Adrenal gland (tissue), 12 donors: ENCODE data around the gene RNF25. TPM values are rescaled to one million over a fixed set of nuclear protein-coding genes. Genes with fewer than 3 reads are reported as not detected.
A peak's percentile ranks its signal among the peaks of the same experiment; 100 is the strongest.

ENCODE experiments used
- DNase-seq, 7 donors: peaks; one replicate each; pipeline ENCODE4 v3.0.0-alpha.2; 2019 to 2020
- H3K27ac ChIP-seq, 5 donors: fragments of 200-600 bp; sonication (generic) in 4 of 5; 1 replicate in 3 of 5; 2 replicates in 2 of 5; pipeline versions ENCODE4 v1.5.1 to v1.8.0; 2016 to 2020; ENCODE audit warnings: mild to moderate bottlenecking in 1 of 5
- H3K27me3 ChIP-seq: fragments of 200-600 bp; 2 replicates; pipeline ENCODE4 v1.8.0; 2021
- H3K36me3 ChIP-seq, 2 donors: fragments of 200-600 bp; replicated peaks in 1 of 2; 1 replicate in 1 of 2; 2 replicates in 1 of 2; pipeline versions ENCODE4 v1.5.1 to v1.8.0; 2018 to 2022
- H3K4me1 ChIP-seq, 2 donors: fragments of 200-600 bp; replicated peaks in 1 of 2; 1 replicate in 1 of 2; 2 replicates in 1 of 2; pipeline versions ENCODE4 v1.5.1 to v1.8.0; 2018 to 2021
- H3K4me3 ChIP-seq, 4 donors: fragments of 200-600 bp; sonication (generic) in 3 of 4; one replicate each; pipeline ENCODE4 v1.5.1; 2016 to 2018
- H3K9me3 ChIP-seq, 3 donors: fragments of 200-600 bp; sonication (generic) in 1 of 3; replicated peaks in 1 of 3; 1 replicate in 2 of 3; 2 replicates in 1 of 3; pipeline versions ENCODE4 v1.5.1 to v1.8.0; 2016 to 2021
- CTCF ChIP-seq, 6 experiments: fragments of 450-650 bp in 4 of 6; fragments of 200-600 bp in 2 of 6; sonication (generic) in 1 of 6; IDR thresholded peaks; 1 replicate in 5 of 6; 2 replicates in 1 of 6; pipeline versions ENCODE4 v1.5.1 to v1.8.0; 2016 to 2021; ENCODE audit warnings: antibody characterized with exemption in 6 of 6, mild to moderate bottlenecking in 2 of 6, moderate library complexity in 1 of 6
- POLR2A ChIP-seq, 2 donors: fragments of 450-650 bp; IDR thresholded peaks; one replicate each; pipeline ENCODE4 v1.6.1; 2017; ENCODE audit warnings: antibody characterized with exemption in 2 of 2, mild to moderate bottlenecking in 2 of 2, moderate library complexity in 1 of 2
- WGBS, 4 donors: extraction: QIAGEN DNeasy Blood & Tissue Kit in 2 of 4; methylation state at CpG; one replicate each; pipeline versions ENCODE4 v1.1.5 to v1.1.7; 2013 to 2017; 5-methylcytosine and 5-hydroxymethylcytosine counted together
- intact Hi-C, 2 donors: fragments of 100-400 bp; cut with DNase I; formaldehyde crosslinking; loops; one replicate each; pipeline versions ENCODE4 v1.14.1 to v1.15.0; 2022 to 2023
- polyA plus RNA-seq, 3 donors: library from polyadenylated mRNA; stranded (reverse); fragments of 200-250 nt in 2 of 3; fragments of 350-450 nt in 1 of 3; fragmentation: Illumina TruSeq in 1 of 3; extraction: RNeasy Lipid Tissue Mini Kit (QIAGEN cat#74804) in 1 of 3; gene quantifications; one replicate each; pipeline ENCODE4 v1.2.3, GENCODE V29; 2013 to 2014
- total RNA-seq, 9 donors: library from RNA; depleted of rRNA in 4 of 9; stranded (reverse); fragments of >200 nt in 4 of 9; fragments of 120-200 nt in 1 of 9; fragmentation: NEBNext Ultra II Directional in 1 of 9; extraction: Animal tissue kit (Norgen Biotek cat#: 25700) in 1 of 9; gene quantifications; one replicate each; pipeline versions ENCODE4 v1.1.0 to v1.2.4, GENCODE V29; 2013 to 2023
- donor health status: healthy with polysubstance abuse.
- donor health status: Bipolar disorder and iron deficiency.
- donor health status: DM: yes; HTN: yes; CAD: no.
- donor health status: DM: no; HTN: no; CAD: no.
- donor health status: DM: no; HTN: no; CAD: no.
- donor health status: DM: yes; HTN: yes; CAD: no.

The RNF25 gene
- total and polyA plus RNA-seq, 12 donors: 19.7 to 70.4 (median 29.5) TPM

GRCh38 chr2:218719457-218719856 is 47.7 kb upstream of the RNF25 start:
- Histone ChIP-seq H3K36me3 (no peaks in the 10 kb centered on the region), H3K9me3 (no peaks in the 10 kb centered on the region), H3K27ac (no peak overlapping the region), H3K4me3 (no peak overlapping the region), H3K27me3 (no peaks in the 10 kb centered on the region), H3K4me1 (peaks cover 16 to 55% of the 10 kb centered on the region in 2 donors)
- DNase-seq: no peak
- 67 to 72% (median 71%) methylated on average over 3 of the region's 3 CpGs for whole genome bisulfite sequencing, 4 donors
- TF ChIP-seq CTCF (IDR thresholded peaks at IDR 0.05) (no peak), POLR2A (IDR thresholded peaks at IDR 0.05) (no peak)
- intact Hi-C loops: loop anchor here in 1 of 2 donors (10.0 kb wide), 1 partner anchor 65 kb away; the partner anchor contains the start of gene CYP27A1

GRCh38 chr2:218718058-218718457 is 46.3 kb upstream of the RNF25 start:
- WGBS, 4 donors: 86 to 96% (median 89%) methylated on average over 7 of the region's 7 CpGs
- intact Hi-C loops: loop anchor here in 1 of 2 donors (10.0 kb wide), 1 partner anchor 67 kb away; the partner anchor contains the start of gene CYP27A1
- Histone ChIP-seq H3K4me3 (no peak overlapping the region), H3K27me3 (no peaks in the 10 kb centered on the region), H3K9me3 (no peaks in the 10 kb centered on the region), H3K36me3 (no peaks in the 10 kb centered on the region), H3K4me1 (peaks cover 13 to 56% of the 10 kb centered on the region in 2 donors), H3K27ac (peak overlapping the region in 4 of 5 donors; percentile 42 to 93 (median 82))
- TF ChIP-seq CTCF (IDR thresholded peaks at IDR 0.05) (no peak), POLR2A (IDR thresholded peaks at IDR 0.05) (no peak)
- peak in 1 of 7 donors; percentile 46 for DNase-seq

GRCh38 chr2:218717262-218717661 is 45.5 kb upstream of the RNF25 start:
- Histone ChIP-seq H3K4me1 (peaks cover 12 to 52% of the 10 kb centered on the region in 2 donors), H3K27me3 (no peaks in the 10 kb centered on the region), H3K36me3 (no peaks in the 10 kb centered on the region), H3K27ac (peak overlapping the region; percentile 82 to 93 (median 83)), H3K4me3 (no peak overlapping the region), H3K9me3 (no peaks in the 10 kb centered on the region)
- intact Hi-C loops: loop anchor here in 1 of 2 donors (10.0 kb wide), 1 partner anchor 68 kb away; the partner anchor contains the start of gene CYP27A1
- TF ChIP-seq POLR2A (IDR thresholded peaks at IDR 0.05) (peak in 1 of 2 donors; percentile 50), CTCF (IDR thresholded peaks at IDR 0.05) (no peak)
- peak in 5 of 7 donors; percentile 33 to 58 (median 38) for DNase-seq
- WGBS, 4 donors: 51 to 58% (median 54%) methylated on average over 3 of the region's 3 CpGs

GRCh38 chr2:218716070-218716469 is 44.3 kb upstream of the RNF25 start:
- Histone ChIP-seq H3K4me3 (no peak overlapping the region), H3K36me3 (no peaks in the 10 kb centered on the region), H3K4me1 (peaks cover 12 to 57% of the 10 kb centered on the region in 2 donors), H3K27ac (peak overlapping the region; percentile 82 to 93 (median 83)), H3K9me3 (no peaks in the 10 kb centered on the region), H3K27me3 (no peaks in the 10 kb centered on the region)
- no peak for DNase-seq
- intact Hi-C loops: loop anchor here in 1 of 2 donors (10.0 kb wide), 1 partner anchor 69 kb away; the partner anchor contains the start of gene CYP27A1
- WGBS, 4 donors: 46 to 57% (median 52%) methylated on average over 4 of the region's 4 CpGs
- TF ChIP-seq CTCF (IDR thresholded peaks at IDR 0.05) (no peak), POLR2A (IDR thresholded peaks at IDR 0.05) (no peak)
